ENCODE measurements around the gene SASH1.
A peak's percentile ranks its signal among the peaks of the same experiment; 100 is the strongest.

Gene SASH1

GRCh38 chr6:148436466-148436865 is 93.8 kb downstream of the SASH1 start:
- no peak for DNase-seq

- no peak for DNase-seq
Measured at GRCh38 chr6:148438632-148439031, 96.0 kb downstream of the SASH1 start.

GRCh38 chr6:148440016-148440415 is 97.4 kb downstream of the SASH1 start:
- DNase-seq: no peak

- no peak for DNase-seq
Measured at GRCh38 chr6:148440877-148441453, 98.3 kb downstream of the SASH1 start.

- DNase-seq: no peak
Measured at GRCh38 chr6:148441454-148441911, 98.8 kb downstream of the SASH1 start.

GRCh38 chr6:148443798-148444560 is 101.3 kb downstream of the SASH1 start:
- no peak for DNase-seq

- DNase-seq: no peak
Measured at GRCh38 chr6:148445116-148445515, 102.5 kb downstream of the SASH1 start.

GRCh38 chr6:148445620-148446019 is 103.0 kb downstream of the SASH1 start:
- DNase-seq: no peak

- no peak for DNase-seq
Measured at GRCh38 chr6:148446681-148447080, 104.0 kb downstream of the SASH1 start.

- DNase-seq: no peak
Measured at GRCh38 chr6:148447521-148448230, 105.0 kb downstream of the SASH1 start.

GRCh38 chr6:148448369-148449012 is 105.9 kb downstream of the SASH1 start:
- no peak for DNase-seq

- DNase-seq: no peak
Measured at GRCh38 chr6:148450866-148451265, 108.2 kb downstream of the SASH1 start.

GRCh38 chr6:148451690-148452089 is 109.1 kb downstream of the SASH1 start:
- peak; percentile 40 for DNase-seq

GRCh38 chr6:148452876-148453275 is 110.2 kb downstream of the SASH1 start:
- no peak for DNase-seq

GRCh38 chr6:148453906-148454305 is 111.3 kb downstream of the SASH1 start:
- no peak for DNase-seq

GRCh38 chr6:148455225-148455624 is 112.6 kb downstream of the SASH1 start:
- DNase-seq: no peak

GRCh38 chr6:148455674-148456558 is 113.3 kb downstream of the SASH1 start:
- no peak for DNase-seq

- no peak for DNase-seq
Measured at GRCh38 chr6:148457137-148457842, 114.7 kb downstream of the SASH1 start.

- no peak for DNase-seq
Measured at GRCh38 chr6:148457843-148458159, 115.2 kb downstream of the SASH1 start.

GRCh38 chr6:148459238-148459637 is 116.6 kb downstream of the SASH1 start:
- no peak for DNase-seq

- no peak for DNase-seq
Measured at GRCh38 chr6:148460876-148461646, 118.4 kb downstream of the SASH1 start.
